ENCODE results near the gene LYZL6.
"Not testable (repeated sequence)": the region's sequence is repeated elsewhere in the genome, so short reads cannot be mapped to it uniquely, and the experiment has no call there.

LYZL6 gene

DNA sequence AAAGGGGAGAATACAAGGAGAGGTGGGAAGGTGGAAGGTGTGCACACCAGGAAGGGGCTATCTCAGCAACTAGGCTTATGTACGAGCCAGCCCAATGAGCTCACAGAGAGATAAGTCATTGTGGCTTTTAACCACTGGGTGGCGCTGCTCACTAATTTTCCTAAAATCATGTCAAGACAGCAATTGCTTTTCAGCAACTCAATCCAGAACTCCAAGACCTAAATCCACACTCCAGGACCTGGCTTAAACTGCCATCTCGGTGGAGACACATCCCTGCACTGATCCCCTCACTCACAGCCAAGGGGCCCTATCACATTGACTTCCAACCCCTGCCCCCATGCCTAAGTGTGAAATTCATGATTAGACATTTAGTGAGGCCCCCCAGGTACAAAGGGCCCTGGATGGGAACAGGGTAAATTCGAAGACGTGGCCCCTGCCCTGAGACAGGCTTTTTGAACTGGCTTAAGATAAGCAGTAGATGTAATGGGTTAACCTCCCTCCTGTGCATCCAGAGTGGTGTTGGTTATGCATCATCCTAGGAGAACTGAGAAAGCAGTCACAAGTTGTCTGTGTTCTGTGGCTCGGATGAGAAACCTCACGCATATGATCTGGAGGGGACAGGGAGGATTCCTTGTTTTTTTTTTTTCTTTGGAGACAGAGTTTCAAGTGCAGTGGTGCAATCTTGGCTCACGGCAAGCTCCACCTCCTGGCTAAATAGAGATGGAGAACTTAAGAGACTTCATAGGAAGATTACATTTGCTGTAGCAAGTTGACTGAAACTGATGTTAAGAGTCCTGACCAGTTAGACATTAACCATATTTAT lies 26.3 kb upstream of the LYZL6 start:
- Mint-ChIP-seq H3K4me3 (no peak overlapping the region), H3K9me3 (no peaks in the 10 kb centered on the region)

GRCh38 chr17:35968520-35969054 lies 25.1 kb upstream of the LYZL6 start:
- Mint-ChIP-seq H3K27me3 (no peaks in the 10 kb centered on the region), H3K4me3 (no peak overlapping the region), H3K27ac (no peak overlapping the region), H3K36me3 (ENCODE audit: low read depth) (no peaks in the 10 kb centered on the region), H3K4me1 (ENCODE audit: low read depth) (peaks cover 14% of the 10 kb centered on the region), H3K9me3 (no peaks in the 10 kb centered on the region)
- no peak for DNase-seq

More for the DNA sequence above, 26.3 kb upstream of the LYZL6 start:
- peaks cover 16% of the 10 kb centered on the region for H3K4me1 Mint-ChIP-seq (ENCODE audit: low read depth)
- H3K27me3 Mint-ChIP-seq = no peaks in the 10 kb centered on the region
- peak overlapping the region; percentile 47 for H3K27ac Mint-ChIP-seq
- H3K36me3 Mint-ChIP-seq (ENCODE audit: low read depth) = no peaks in the 10 kb centered on the region
- peak; percentile 73 for DNase-seq

DNA sequence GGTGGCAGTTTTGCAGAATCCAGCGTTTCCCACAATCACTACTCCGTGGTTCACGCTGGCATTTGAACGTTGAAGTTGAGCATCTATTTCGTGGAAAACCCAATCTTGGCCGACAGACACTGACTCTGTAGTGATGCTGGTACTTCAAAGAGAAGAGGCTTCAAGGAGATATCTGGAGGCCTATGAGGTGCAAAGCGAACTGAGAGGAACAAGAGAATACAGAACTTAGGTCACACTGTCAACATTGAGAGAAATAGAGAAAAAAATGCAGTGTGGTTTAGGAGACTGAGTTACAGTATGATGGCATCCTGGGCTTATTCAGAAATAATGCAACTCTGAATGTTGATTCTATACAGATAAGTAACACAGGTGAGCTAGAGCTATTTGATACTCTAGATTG lies 21.8 kb upstream of the LYZL6 start:
- H3K36me3 Mint-ChIP-seq (ENCODE audit: low read depth) = no peaks in the 10 kb centered on the region
- no peak overlapping the region for H3K4me3 Mint-ChIP-seq
- no peak for DNase-seq
- H3K27ac Mint-ChIP-seq = no peak overlapping the region
- H3K4me1 Mint-ChIP-seq (ENCODE audit: low read depth) = peaks cover 10% of the 10 kb centered on the region
- no peaks in the 10 kb centered on the region for H3K27me3 Mint-ChIP-seq
- H3K9me3 Mint-ChIP-seq = no peaks in the 10 kb centered on the region

- Mint-ChIP-seq H3K4me1 (ENCODE audit: low read depth) (no peaks in the 10 kb centered on the region), H3K27ac (peak overlapping the region; percentile 16), H3K27me3 (no peaks in the 10 kb centered on the region), H3K9me3 (no peaks in the 10 kb centered on the region), H3K36me3 (ENCODE audit: low read depth) (no peaks in the 10 kb centered on the region), H3K4me3 (no peak overlapping the region)
- DNase-seq = no peak
Observed at GRCh38 chr17:35963663-35964062, 20.1 kb upstream of the LYZL6 start.

- Mint-ChIP-seq H3K27ac (no peak overlapping the region), H3K27me3 (peaks cover 13% of the 10 kb centered on the region), H3K4me3 (no peak overlapping the region), H3K36me3 (ENCODE audit: low read depth) (no peaks in the 10 kb centered on the region), H3K4me1 (ENCODE audit: low read depth) (no peaks in the 10 kb centered on the region), H3K9me3 (no peaks in the 10 kb centered on the region)
- no peak for DNase-seq
Observed at GRCh38 chr17:35953720-35954119, 10.2 kb upstream of the LYZL6 start.

GRCh38 chr17:35949401-35949800 lies 5.9 kb upstream of the LYZL6 start:
- no peak overlapping the region for H3K27ac Mint-ChIP-seq
- no peaks in the 10 kb centered on the region for H3K9me3 Mint-ChIP-seq
- peaks cover 2% of the 10 kb centered on the region for H3K4me1 Mint-ChIP-seq (ENCODE audit: low read depth)
- no peak overlapping the region for H3K4me3 Mint-ChIP-seq
- no peaks in the 10 kb centered on the region for H3K36me3 Mint-ChIP-seq (ENCODE audit: low read depth)
- no peak for DNase-seq
- no peaks in the 10 kb centered on the region for H3K27me3 Mint-ChIP-seq

- peaks cover 2% of the 10 kb centered on the region for H3K4me1 Mint-ChIP-seq (ENCODE audit: low read depth)
- no peaks in the 10 kb centered on the region for H3K27me3 Mint-ChIP-seq
- no peak for DNase-seq
- no peak overlapping the region for H3K27ac Mint-ChIP-seq
- H3K4me3 Mint-ChIP-seq = no peak overlapping the region
- H3K9me3 Mint-ChIP-seq = no peaks in the 10 kb centered on the region
- H3K36me3 Mint-ChIP-seq (ENCODE audit: low read depth) = no peaks in the 10 kb centered on the region
Observed at GRCh38 chr17:35948092-35948491, 4.6 kb upstream of the LYZL6 start.

DNA sequence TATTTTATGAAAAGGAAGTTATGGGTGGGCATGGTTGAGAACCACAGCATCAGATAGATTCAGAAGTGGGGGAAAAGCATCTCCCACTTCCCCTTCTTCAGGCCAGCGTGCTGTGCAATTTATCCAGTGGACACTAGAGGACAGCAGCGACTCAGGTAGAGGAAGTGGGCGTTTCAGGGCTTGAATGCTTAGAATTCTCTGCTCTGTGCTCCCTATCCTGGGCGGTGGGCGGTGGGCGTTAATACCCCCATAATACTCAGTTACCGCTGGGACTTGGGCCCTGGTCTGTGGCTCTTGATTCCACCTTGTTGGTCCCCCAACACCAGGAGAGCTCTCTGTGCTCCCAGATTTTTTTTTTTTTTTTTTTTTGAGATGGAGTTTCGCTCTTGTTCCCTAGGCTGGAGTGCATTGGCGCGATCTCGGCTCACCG lies 3.7 kb upstream of the LYZL6 start:
- H3K4me1 Mint-ChIP-seq (ENCODE audit: low read depth) = peaks cover 2% of the 10 kb centered on the region
- peak; percentile 58 for DNase-seq
- no peaks in the 10 kb centered on the region for H3K9me3 Mint-ChIP-seq
- H3K36me3 Mint-ChIP-seq (ENCODE audit: low read depth) = no peaks in the 10 kb centered on the region
- no peak overlapping the region for H3K27ac Mint-ChIP-seq
- no peak overlapping the region for H3K4me3 Mint-ChIP-seq
- no peaks in the 10 kb centered on the region for H3K27me3 Mint-ChIP-seq

- Mint-ChIP-seq H3K27ac (no peak overlapping the region), H3K4me1 (ENCODE audit: low read depth) (peaks cover 2% of the 10 kb centered on the region), H3K27me3 (no peaks in the 10 kb centered on the region), H3K36me3 (ENCODE audit: low read depth) (no peaks in the 10 kb centered on the region), H3K9me3 (no peaks in the 10 kb centered on the region), H3K4me3 (no peak overlapping the region)
- no peak for DNase-seq
Observed at GRCh38 chr17:35944151-35944550, 638 bp upstream of the LYZL6 start.

DNA sequence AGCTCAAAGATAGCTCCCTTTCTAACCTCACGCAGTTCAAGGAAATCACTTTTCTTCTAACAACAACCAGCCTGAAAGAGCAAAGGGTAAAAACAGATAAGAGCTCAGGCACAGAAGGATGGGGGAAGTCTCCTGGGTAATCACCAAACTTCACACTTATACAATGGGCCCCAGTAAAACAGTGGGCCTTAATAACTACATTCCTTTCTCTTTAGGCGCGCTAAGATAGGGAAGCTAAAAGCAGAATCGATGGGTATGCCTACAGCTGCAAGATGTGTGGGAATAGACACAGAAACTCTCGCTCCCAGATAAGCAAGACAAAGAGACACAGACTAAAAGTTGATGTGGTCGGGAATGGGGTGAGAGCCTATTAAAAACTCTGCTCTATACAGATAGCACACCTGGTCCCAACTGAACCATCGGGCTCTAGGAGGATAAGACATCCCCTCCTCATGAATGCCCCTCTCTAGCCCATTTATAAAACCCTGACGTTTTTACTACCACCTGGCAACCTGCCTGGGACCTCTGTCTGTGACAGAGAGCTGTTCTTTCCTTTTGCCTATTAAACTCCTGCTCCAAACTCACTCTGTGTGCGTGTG lies 826 bp downstream of the LYZL6 start:
- H3K27ac Mint-ChIP-seq = no peak overlapping the region
- no peak overlapping the region for H3K4me3 Mint-ChIP-seq
- no peaks in the 10 kb centered on the region for H3K9me3 Mint-ChIP-seq
- DNase-seq = no peak
- H3K4me1 Mint-ChIP-seq (ENCODE audit: low read depth) = peaks cover 2% of the 10 kb centered on the region
- no peaks in the 10 kb centered on the region for H3K27me3 Mint-ChIP-seq
- no peaks in the 10 kb centered on the region for H3K36me3 Mint-ChIP-seq (ENCODE audit: low read depth)

- not testable (repeated sequence) for H3K4me1 Mint-ChIP-seq (ENCODE audit: low read depth); H3K4me3 Mint-ChIP-seq; H3K27ac Mint-ChIP-seq; DNase-seq; H3K36me3 Mint-ChIP-seq (ENCODE audit: low read depth); H3K27me3 Mint-ChIP-seq; H3K9me3 Mint-ChIP-seq
Observed at GRCh38 chr17:35938492-35938891, 5.0 kb downstream of the LYZL6 start.

DNA sequence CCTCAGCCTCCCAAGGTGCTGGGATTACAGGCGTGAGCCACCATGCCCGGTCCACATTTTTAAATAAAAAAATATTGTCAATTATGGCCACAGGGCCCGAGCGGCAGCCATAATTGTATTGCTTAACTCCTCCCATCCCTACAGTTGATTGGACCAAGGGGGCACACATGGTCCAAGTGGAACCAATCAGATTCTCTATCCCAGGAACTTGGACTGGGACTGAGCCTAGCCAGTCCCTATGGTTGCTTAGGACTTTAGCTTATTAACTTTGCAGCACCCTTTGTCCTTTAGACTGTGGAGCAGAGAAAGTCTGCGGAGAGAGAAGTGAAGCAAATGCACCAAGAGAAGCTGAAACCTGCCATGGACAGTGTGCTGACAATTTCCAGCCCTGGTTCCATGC lies 7.5 kb downstream of the LYZL6 start:
- no peaks in the 10 kb centered on the region for H3K36me3 Mint-ChIP-seq (ENCODE audit: low read depth)
- H3K27ac Mint-ChIP-seq = no peak overlapping the region

GRCh38 chr17:35934760-35935159 lies 8.8 kb downstream of the LYZL6 start:
- Mint-ChIP-seq H3K36me3 (ENCODE audit: low read depth) (peaks cover 2% of the 10 kb centered on the region), H3K27ac (no peak overlapping the region), H3K9me3 (no peaks in the 10 kb centered on the region), H3K27me3 (no peaks in the 10 kb centered on the region), H3K4me3 (no peak overlapping the region), H3K4me1 (ENCODE audit: low read depth) (peaks cover 17% of the 10 kb centered on the region)
- no peak for DNase-seq

More for the DNA sequence above, 7.5 kb downstream of the LYZL6 start:
- Mint-ChIP-seq H3K4me1 (ENCODE audit: low read depth) (peaks cover 5% of the 10 kb centered on the region), H3K9me3 (no peaks in the 10 kb centered on the region), H3K4me3 (no peak overlapping the region), H3K27me3 (no peaks in the 10 kb centered on the region)
- no peak for DNase-seq

- Mint-ChIP-seq H3K4me3 (no peak overlapping the region), H3K9me3 (no peaks in the 10 kb centered on the region), H3K27me3 (no peaks in the 10 kb centered on the region), H3K36me3 (ENCODE audit: low read depth) (peaks cover 2% of the 10 kb centered on the region), H3K27ac (no peak overlapping the region), H3K4me1 (ENCODE audit: low read depth) (peaks cover 25% of the 10 kb centered on the region)
- no peak for DNase-seq
Observed at GRCh38 chr17:35932586-35932985, 10.9 kb downstream of the LYZL6 start.

- H3K9me3 Mint-ChIP-seq = no peaks in the 10 kb centered on the region
- DNase-seq = no peak
- no peak overlapping the region for H3K27ac Mint-ChIP-seq
- no peak overlapping the region for H3K4me3 Mint-ChIP-seq
- H3K4me1 Mint-ChIP-seq (ENCODE audit: low read depth) = peaks cover 25% of the 10 kb centered on the region
- no peaks in the 10 kb centered on the region for H3K27me3 Mint-ChIP-seq
- H3K36me3 Mint-ChIP-seq (ENCODE audit: low read depth) = peaks cover 2% of the 10 kb centered on the region
Observed at GRCh38 chr17:35931794-35932425, 11.6 kb downstream of the LYZL6 start.
